ENCODE results near the gene HSPA4L. TPM values are rescaled to one million over a fixed set of nuclear protein-coding genes. Genes with fewer than 3 reads are reported as not detected.

HSPA4L gene
- total RNA-seq, 3 donors from 2014 or later (not counting 1 experiment from before 2014, with no cell fraction given) = not detected

DNA sequence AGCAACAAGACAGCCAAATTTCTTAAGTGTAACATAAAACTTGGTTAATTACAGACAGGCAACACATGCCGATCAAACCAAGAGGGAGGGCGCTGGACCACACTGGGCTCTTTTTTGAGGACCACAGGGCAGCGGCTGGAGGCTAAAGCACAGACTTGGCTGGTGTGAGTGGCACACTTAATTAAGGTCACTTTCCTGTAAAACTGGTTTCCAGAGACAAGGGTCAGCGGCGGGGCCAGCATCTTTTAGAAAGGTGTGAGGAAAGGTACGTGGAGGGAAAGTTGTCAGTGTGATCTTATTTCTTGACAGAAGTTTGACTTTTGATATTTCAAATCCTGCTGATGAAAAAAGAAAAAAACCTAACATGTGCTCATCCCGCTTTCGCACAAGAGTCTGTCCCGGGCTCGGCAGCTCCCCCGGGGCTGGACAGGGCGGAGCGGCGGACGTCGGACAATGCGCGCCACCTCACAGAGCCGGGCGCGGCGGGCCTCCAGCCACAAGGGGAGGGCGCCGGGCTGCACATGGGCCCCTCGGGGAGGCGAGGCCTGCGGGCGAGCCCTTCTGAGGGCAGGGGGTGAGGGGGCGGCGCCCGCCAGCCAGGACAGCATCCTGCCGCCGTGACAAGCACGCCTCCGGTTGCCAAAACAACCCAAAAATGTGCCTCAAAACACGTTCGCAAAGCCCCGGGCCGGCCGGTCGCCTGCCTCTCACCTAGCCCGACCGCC is 660 bp upstream of the HSPA4L start:
- WGBS (ENCODE audit: insufficient coverage) = 17% methylated on average over 43 of the region's 43 CpGs
- intact Hi-C loops (cut with micrococcal nuclease) = no loop called here

DNA sequence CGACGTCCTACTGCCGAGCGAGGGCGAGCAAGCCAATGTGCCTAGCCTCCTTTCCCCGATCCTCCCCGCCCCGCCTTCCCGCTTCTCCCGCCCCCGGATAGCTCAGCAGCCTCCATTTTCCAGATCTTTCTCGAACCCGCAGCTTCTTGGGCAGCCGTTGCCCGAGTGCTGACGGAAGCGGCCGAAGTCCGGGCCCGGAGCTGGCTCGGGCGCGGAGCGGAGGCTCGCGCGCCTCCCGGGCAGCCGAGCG is 172 bp upstream of the HSPA4L start:
- no peak overlapping the region for H3K27ac Mint-ChIP-seq
- ATAC-seq (peak in 1 of 3 donors; percentile 34), DNase-seq (no peak)
- TF ChIP-seq, protein P1, sequence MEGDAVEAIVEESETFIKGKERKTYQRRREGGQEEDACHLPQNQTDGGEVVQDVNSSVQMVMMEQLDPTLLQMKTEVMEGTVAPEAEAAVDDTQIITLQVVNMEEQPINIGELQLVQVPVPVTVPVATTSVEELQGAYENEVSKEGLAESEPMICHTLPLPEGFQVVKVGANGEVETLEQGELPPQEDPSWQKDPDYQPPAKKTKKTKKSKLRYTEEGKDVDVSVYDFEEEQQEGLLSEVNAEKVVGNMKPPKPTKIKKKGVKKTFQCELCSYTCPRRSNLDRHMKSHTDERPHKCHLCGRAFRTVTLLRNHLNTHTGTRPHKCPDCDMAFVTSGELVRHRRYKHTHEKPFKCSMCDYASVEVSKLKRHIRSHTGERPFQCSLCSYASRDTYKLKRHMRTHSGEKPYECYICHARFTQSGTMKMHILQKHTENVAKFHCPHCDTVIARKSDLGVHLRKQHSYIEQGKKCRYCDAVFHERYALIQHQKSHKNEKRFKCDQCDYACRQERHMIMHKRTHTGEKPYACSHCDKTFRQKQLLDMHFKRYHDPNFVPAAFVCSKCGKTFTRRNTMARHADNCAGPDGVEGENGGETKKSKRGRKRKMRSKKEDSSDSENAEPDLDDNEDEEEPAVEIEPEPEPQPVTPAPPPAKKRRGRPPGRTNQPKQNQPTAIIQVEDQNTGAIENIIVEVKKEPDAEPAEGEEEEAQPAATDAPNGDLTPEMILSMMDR (IDR thresholded peaks at IDR 0.05) = no peak
- H3K27me3 ChIP-seq (ENCODE audit: control insufficient read depth, insufficient read depth, low read length) = peaks cover 24% of the 10 kb centered on the region
- H3K4me1 Mint-ChIP-seq = peaks cover 12 to 13% of the 10 kb centered on the region in 2 donors
- H3K4me1 ChIP-seq (ENCODE audit: control insufficient read depth, insufficient read depth, low read length) = peaks cover 20% of the 10 kb centered on the region
- no peaks in the 10 kb centered on the region for H3K36me3 ChIP-seq (ENCODE audit: control insufficient read depth, insufficient read depth, low read length)
- intact Hi-C loops (cut with micrococcal nuclease) = no loop called here
- no peaks in the 10 kb centered on the region for H3K9me3 ChIP-seq (ENCODE audit: control insufficient read depth, insufficient read depth, low read length)
- under 1% methylated on average over 30 of the region's 30 CpGs for WGBS (ENCODE audit: insufficient coverage)
- peaks cover 7% of the 10 kb centered on the region for H3K36me3 Mint-ChIP-seq
- peak overlapping the region; percentile 92 for H3K4me3 Mint-ChIP-seq
- H3K27me3 Mint-ChIP-seq (ENCODE audit: low read depth in 2 of 2) = peaks cover 53 to 64% of the 10 kb centered on the region in 2 donors
- peak overlapping the region; percentile 35 for H3K4me3 ChIP-seq (ENCODE audit: low read length)
- H3K9me3 Mint-ChIP-seq = peaks cover 2 to 3% of the 10 kb centered on the region in 2 donors
- H3K27ac ChIP-seq (ENCODE audit: low read length) = no peak overlapping the region

More for the DNA sequence above, 660 bp upstream of the HSPA4L start:
- Histone ChIP-seq H3K9me3 (ENCODE audit: control insufficient read depth, insufficient read depth, low read length) (no peaks in the 10 kb centered on the region), H3K36me3 (ENCODE audit: control insufficient read depth, insufficient read depth, low read length) (no peaks in the 10 kb centered on the region), H3K27ac (ENCODE audit: low read length) (no peak overlapping the region), H3K4me3 (ENCODE audit: low read length) (peak overlapping the region; percentile 35), H3K27me3 (ENCODE audit: control insufficient read depth, insufficient read depth, low read length) (peaks cover 25% of the 10 kb centered on the region), H3K4me1 (ENCODE audit: control insufficient read depth, insufficient read depth, low read length) (peaks cover 20% of the 10 kb centered on the region)
- H3K9me3 Mint-ChIP-seq = peaks cover 2 to 3% of the 10 kb centered on the region in 2 donors
- H3K27me3 Mint-ChIP-seq (ENCODE audit: low read depth in 2 of 2) = peaks cover 53 to 66% of the 10 kb centered on the region in 2 donors
- peak overlapping the region; percentile 92 for H3K4me3 Mint-ChIP-seq
- peaks cover 7% of the 10 kb centered on the region for H3K36me3 Mint-ChIP-seq
- peaks cover 12 to 13% of the 10 kb centered on the region in 2 donors for H3K4me1 Mint-ChIP-seq
- ATAC-seq = peak; percentile 15 to 51 (median 38)
- peak in 1 of 2 donors; percentile 19 for DNase-seq
- TF ChIP-seq, protein P1 (IDR thresholded peaks at IDR 0.05) = no peak
- H3K27ac Mint-ChIP-seq = no peak overlapping the region

DNA sequence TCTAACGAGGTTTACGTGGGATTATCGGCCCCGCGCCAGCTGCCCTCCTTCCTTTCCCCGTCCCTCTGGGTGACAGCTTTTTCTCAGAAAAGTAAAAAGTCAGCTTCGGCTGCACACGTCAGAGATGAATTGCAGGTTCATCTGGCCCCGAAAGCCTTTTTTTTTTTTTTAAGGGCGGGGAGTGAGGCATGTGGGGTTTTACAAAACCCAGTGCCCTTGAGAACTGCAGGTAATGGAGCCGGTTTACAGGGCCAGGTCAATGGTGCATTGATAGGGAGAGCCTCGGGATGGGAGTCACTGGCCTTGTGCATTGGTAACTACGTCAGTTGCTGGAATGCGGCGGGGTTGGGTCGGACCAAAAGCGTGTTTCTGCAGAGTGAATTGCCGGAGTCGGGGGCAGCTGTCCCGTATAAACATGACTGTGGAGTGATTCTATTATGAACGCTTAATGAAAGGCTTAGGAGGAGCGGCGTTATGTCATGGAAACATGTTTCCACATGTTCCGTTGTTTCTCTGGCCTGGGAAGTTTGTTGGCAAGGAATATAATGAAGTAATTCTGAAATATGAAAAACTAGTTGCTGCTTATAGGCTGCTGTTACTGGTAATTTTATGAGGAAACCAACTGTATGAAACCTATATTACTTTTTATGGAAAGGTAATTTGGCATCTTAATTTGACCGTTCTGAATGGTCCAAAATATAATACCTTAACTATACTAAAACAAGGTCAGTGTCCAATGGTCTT is 1.1 kb downstream of the HSPA4L start:
- H3K36me3 ChIP-seq (ENCODE audit: control insufficient read depth, insufficient read depth, low read length) = no peaks in the 10 kb centered on the region
- Mint-ChIP-seq H3K4me3 (peak overlapping the region; percentile 92), H3K27me3 (ENCODE audit: low read depth in 2 of 2) (peaks cover 46 to 55% of the 10 kb centered on the region in 2 donors), H3K27ac (peak overlapping the region; percentile 50 to 78), H3K36me3 (peaks cover 7% of the 10 kb centered on the region), H3K4me1 (peaks cover 12 to 13% of the 10 kb centered on the region in 2 donors), H3K9me3 (peaks cover 2 to 3% of the 10 kb centered on the region in 2 donors)
- ATAC-seq (no peak), DNase-seq (no peak)
- no peak overlapping the region for H3K27ac ChIP-seq (ENCODE audit: low read length)
- 31% methylated on average over 24 of the region's 25 CpGs for WGBS (ENCODE audit: insufficient coverage)
- H3K27me3 ChIP-seq (ENCODE audit: control insufficient read depth, insufficient read depth, low read length) = peaks cover 24% of the 10 kb centered on the region
- intact Hi-C loops (cut with micrococcal nuclease) = no loop called here
- TF ChIP-seq, protein P1 (IDR thresholded peaks at IDR 0.05) = no peak
- peaks cover 20% of the 10 kb centered on the region for H3K4me1 ChIP-seq (ENCODE audit: control insufficient read depth, insufficient read depth, low read length)
- no peaks in the 10 kb centered on the region for H3K9me3 ChIP-seq (ENCODE audit: control insufficient read depth, insufficient read depth, low read length)
- peak overlapping the region; percentile 35 for H3K4me3 ChIP-seq (ENCODE audit: low read length)
